GM12878 (cell line): ENCODE results near the gene IFT88. TPM values are rescaled to one million over a fixed set of nuclear protein-coding genes. Genes with fewer than 3 reads are reported as not detected.

Source experiments
- CBX5 ChIP-seq: sonication (generic); IDR thresholded peaks from 2 replicates; pipeline ENCODE4 v1.6.1; 2016; ENCODE audit warnings: low read depth, moderate library complexity, mild to moderate bottlenecking, inconsistent platforms
- GABPA ChIP-seq: IDR thresholded peaks from 2 replicates; pipeline ENCODE4 v1.6.1; 2014; ENCODE audit warnings: antibody characterized with exemption, low read depth, mild to moderate bottlenecking, inconsistent platforms
- MTA3 ChIP-seq: IDR thresholded peaks from 2 replicates; pipeline ENCODE4 v1.6.1; 2012; ENCODE audit warnings: low read length, inconsistent platforms, borderline replicate concordance
- PAX5 ChIP-seq: IDR thresholded peaks from 2 replicates; pipeline ENCODE4 v1.6.1; 2011; ENCODE audit warnings: low read depth, low read length, borderline replicate concordance
- PML ChIP-seq: IDR thresholded peaks from 2 replicates; pipeline ENCODE4 v1.6.1; 2012; ENCODE audit warnings: low read length, inconsistent platforms
- POLR2AphosphoS5 ChIP-seq: IDR thresholded peaks from 2 replicates; pipeline ENCODE4 v1.6.1; 2011; ENCODE audit warnings: mild to moderate bottlenecking, low read length, inconsistent platforms
- RUNX3 ChIP-seq: IDR thresholded peaks from 2 replicates; pipeline ENCODE4 v1.6.1; 2012; ENCODE audit warnings: low read length, inconsistent platforms
- SPI1 ChIP-seq: IDR thresholded peaks from 2 replicates; pipeline ENCODE4 v1.6.1; 2011; ENCODE audit warnings: low read depth, mild to moderate bottlenecking, low read length, moderate library complexity, borderline replicate concordance; ENCODE audit not compliant: insufficient read depth
- polyA plus RNA-seq, 11 experiments: library from polyadenylated mRNA; depleted of rRNA in 4 of 11; unstranded in 6 of 11; stranded (reverse) in 5 of 11; fragments of >200 nt; fragmentation: Nextera tagmentation in 4 of 11; fragmentation: Illumina TruSeq in 1 of 11; extraction: Ambion mirVana in 4 of 11; extraction: Trizol in 1 of 11; gene quantifications; 1 replicate in 1 of 11; 2 replicates in 10 of 11; pipeline versions ENCODE4 v1.2.1 to v1.2.3, GENCODE V29; 2011 to 2016; ENCODE audit warnings: inconsistent platforms in 2 of 11, missing spikeins in 2 of 11, low read depth in 1 of 11
- total RNA-seq, 4 experiments: library from RNA; depleted of rRNA in 3 of 4; stranded (reverse); fragments of >200 nt in 3 of 4; fragmentation: Illumina TruSeq in 1 of 4; extraction: Trizol in 1 of 4; gene quantifications; 2 replicates each; pipeline versions ENCODE4 v1.2.1 to v1.2.3, GENCODE V29; 2013 to 2021
- TF ChIP-seq, protein P1 (sequence below): IDR thresholded peaks from 2 replicates; pipeline ENCODE4 v1.6.1; 2012; ENCODE audit warnings: improper control_type of control experiment, low read depth, low read length; ENCODE audit not compliant: insufficient replicate concordance
- TF ChIP-seq, protein P2 (sequence below): fragments of 450-650 bp; IDR thresholded peaks from 2 replicates; pipeline ENCODE4 v1.6.1; 2017; ENCODE audit warnings: mild to moderate bottlenecking, moderate library complexity
- TF ChIP-seq, protein P3 (sequence below): fragments of 450-650 bp; formaldehyde crosslinking; IDR thresholded peaks from 2 replicates; pipeline ENCODE4 v1.4.0; 2022; ENCODE audit warnings: mild to moderate bottlenecking, moderate library complexity
- TF ChIP-seq, protein P4 (sequence below): fragments of 450-650 bp; IDR thresholded peaks from 2 replicates; pipeline ENCODE4 v1.6.1; 2017; ENCODE audit warnings: borderline replicate concordance
- TF ChIP-seq, protein P5 (sequence below): IDR thresholded peaks from 2 replicates; pipeline ENCODE4 v1.6.1; 2011; ENCODE audit warnings: mild to moderate bottlenecking, low read depth, low read length, moderate library complexity; ENCODE audit not compliant: insufficient replicate concordance

IFT88 gene
- total and polyA plus RNA-seq, 10 of the 15 experiments (the other 5 are each of a cell fraction or from before 2014, with no cell fraction given), result 2.9 to 5.6 (median 4.1) TPM

DNA sequence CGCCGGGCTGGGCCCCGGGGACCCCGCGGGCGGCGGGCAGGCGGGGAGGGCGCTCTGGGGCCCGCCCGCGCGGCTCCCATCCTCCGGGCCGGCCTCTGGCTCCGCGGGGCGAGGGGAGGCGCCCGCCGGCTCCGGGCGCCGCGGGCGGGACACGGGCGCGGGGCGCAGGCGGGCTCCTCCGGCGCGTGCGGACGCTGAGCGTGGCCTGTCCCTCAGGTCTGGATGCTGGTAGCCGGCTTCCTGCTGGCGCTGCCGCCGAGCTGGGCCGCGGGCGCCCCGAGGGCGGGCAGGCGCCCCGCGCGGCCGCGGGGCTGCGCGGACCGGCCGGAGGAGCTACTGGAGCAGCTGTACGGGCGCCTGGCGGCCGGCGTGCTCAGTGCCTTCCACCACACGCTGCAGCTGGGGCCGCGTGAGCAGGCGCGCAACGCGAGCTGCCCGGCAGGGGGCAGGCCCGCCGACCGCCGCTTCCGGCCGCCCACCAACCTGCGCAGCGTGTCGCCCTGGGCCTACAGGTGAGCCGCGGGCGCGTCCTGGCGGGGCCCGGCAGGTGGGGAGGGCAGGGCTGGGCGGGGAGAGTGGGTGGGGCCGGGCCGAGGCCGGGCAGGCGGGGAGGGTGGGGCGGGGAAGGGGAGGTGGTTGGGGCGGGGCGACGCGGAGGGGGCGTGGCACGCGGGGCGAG, 137.0 kb downstream of the IFT88 start (continued):
- TF ChIP-seq, protein P1, sequence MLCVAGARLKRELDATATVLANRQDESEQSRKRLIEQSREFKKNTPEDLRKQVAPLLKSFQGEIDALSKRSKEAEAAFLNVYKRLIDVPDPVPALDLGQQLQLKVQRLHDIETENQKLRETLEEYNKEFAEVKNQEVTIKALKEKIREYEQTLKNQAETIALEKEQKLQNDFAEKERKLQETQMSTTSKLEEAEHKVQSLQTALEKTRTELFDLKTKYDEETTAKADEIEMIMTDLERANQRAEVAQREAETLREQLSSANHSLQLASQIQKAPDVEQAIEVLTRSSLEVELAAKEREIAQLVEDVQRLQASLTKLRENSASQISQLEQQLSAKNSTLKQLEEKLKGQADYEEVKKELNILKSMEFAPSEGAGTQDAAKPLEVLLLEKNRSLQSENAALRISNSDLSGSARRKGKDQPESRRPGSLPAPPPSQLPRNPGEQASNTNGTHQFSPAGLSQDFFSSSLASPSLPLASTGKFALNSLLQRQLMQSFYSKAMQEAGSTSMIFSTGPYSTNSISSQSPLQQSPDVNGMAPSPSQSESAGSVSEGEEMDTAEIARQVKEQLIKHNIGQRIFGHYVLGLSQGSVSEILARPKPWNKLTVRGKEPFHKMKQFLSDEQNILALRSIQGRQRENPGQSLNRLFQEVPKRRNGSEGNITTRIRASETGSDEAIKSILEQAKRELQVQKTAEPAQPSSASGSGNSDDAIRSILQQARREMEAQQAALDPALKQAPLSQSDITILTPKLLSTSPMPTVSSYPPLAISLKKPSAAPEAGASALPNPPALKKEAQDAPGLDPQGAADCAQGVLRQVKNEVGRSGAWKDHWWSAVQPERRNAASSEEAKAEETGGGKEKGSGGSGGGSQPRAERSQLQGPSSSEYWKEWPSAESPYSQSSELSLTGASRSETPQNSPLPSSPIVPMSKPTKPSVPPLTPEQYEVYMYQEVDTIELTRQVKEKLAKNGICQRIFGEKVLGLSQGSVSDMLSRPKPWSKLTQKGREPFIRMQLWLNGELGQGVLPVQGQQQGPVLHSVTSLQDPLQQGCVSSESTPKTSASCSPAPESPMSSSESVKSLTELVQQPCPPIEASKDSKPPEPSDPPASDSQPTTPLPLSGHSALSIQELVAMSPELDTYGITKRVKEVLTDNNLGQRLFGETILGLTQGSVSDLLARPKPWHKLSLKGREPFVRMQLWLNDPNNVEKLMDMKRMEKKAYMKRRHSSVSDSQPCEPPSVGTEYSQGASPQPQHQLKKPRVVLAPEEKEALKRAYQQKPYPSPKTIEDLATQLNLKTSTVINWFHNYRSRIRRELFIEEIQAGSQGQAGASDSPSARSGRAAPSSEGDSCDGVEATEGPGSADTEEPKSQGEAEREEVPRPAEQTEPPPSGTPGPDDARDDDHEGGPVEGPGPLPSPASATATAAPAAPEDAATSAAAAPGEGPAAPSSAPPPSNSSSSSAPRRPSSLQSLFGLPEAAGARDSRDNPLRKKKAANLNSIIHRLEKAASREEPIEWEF, result no peak
- TF ChIP-seq, protein P2, sequence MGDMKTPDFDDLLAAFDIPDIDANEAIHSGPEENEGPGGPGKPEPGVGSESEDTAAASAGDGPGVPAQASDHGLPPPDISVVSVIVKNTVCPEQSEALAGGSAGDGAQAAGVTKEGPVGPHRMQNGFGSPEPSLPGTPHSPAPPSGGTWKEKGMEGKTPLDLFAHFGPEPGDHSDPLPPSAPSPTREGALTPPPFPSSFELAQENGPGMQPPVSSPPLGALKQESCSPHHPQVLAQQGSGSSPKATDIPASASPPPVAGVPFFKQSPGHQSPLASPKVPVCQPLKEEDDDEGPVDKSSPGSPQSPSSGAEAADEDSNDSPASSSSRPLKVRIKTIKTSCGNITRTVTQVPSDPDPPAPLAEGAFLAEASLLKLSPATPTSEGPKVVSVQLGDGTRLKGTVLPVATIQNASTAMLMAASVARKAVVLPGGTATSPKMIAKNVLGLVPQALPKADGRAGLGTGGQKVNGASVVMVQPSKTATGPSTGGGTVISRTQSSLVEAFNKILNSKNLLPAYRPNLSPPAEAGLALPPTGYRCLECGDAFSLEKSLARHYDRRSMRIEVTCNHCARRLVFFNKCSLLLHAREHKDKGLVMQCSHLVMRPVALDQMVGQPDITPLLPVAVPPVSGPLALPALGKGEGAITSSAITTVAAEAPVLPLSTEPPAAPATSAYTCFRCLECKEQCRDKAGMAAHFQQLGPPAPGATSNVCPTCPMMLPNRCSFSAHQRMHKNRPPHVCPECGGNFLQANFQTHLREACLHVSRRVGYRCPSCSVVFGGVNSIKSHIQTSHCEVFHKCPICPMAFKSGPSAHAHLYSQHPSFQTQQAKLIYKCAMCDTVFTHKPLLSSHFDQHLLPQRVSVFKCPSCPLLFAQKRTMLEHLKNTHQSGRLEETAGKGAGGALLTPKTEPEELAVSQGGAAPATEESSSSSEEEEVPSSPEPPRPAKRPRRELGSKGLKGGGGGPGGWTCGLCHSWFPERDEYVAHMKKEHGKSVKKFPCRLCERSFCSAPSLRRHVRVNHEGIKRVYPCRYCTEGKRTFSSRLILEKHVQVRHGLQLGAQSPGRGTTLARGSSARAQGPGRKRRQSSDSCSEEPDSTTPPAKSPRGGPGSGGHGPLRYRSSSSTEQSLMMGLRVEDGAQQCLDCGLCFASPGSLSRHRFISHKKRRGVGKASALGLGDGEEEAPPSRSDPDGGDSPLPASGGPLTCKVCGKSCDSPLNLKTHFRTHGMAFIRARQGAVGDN, result 0 out of 2 replicates have a peak, but pooled peaks have one; percentile 25
- TF ChIP-seq MTA3 (no peak), CBX5 (no peak), GABPA (no peak), PAX5 (no peak), SPI1 (no peak), PML (no peak), POLR2AphosphoS5 (no peak), RUNX3 (peak; percentile 58)
- TF ChIP-seq, protein P3, sequence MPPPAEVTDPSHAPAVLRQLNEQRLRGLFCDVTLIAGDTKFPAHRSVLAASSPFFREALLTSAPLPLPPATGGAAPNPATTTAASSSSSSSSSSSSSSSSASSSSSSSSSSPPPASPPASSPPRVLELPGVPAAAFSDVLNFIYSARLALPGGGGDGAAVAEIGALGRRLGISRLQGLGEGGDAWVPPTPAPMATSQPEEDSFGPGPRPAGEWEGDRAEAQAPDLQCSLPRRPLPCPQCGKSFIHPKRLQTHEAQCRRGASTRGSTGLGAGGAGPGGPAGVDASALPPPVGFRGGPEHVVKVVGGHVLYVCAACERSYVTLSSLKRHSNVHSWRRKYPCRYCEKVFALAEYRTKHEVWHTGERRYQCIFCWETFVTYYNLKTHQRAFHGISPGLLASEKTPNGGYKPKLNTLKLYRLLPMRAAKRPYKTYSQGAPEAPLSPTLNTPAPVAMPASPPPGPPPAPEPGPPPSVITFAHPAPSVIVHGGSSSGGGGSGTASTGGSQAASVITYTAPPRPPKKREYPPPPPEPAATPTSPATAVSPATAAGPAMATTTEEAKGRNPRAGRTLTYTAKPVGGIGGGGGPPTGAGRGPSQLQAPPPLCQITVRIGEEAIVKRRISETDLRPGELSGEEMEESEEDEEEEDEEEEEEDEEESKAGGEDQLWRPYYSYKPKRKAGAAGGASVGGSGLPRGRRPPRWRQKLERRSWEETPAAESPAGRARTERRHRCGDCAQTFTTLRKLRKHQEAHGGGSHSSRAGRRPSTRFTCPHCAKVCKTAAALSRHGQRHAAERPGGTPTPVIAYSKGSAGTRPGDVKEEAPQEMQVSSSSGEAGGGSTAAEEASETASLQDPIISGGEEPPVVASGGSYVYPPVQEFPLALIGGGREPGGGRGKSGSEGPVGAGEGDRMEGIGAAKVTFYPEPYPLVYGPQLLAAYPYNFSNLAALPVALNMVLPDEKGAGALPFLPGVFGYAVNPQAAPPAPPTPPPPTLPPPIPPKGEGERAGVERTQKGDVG (CRISPR knock-in tag), result no peak
- TF ChIP-seq, protein P4, sequence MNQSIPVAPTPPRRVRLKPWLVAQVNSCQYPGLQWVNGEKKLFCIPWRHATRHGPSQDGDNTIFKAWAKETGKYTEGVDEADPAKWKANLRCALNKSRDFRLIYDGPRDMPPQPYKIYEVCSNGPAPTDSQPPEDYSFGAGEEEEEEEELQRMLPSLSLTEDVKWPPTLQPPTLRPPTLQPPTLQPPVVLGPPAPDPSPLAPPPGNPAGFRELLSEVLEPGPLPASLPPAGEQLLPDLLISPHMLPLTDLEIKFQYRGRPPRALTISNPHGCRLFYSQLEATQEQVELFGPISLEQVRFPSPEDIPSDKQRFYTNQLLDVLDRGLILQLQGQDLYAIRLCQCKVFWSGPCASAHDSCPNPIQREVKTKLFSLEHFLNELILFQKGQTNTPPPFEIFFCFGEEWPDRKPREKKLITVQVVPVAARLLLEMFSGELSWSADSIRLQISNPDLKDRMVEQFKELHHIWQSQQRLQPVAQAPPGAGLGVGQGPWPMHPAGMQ, result no peak
- TF ChIP-seq, protein P5, sequence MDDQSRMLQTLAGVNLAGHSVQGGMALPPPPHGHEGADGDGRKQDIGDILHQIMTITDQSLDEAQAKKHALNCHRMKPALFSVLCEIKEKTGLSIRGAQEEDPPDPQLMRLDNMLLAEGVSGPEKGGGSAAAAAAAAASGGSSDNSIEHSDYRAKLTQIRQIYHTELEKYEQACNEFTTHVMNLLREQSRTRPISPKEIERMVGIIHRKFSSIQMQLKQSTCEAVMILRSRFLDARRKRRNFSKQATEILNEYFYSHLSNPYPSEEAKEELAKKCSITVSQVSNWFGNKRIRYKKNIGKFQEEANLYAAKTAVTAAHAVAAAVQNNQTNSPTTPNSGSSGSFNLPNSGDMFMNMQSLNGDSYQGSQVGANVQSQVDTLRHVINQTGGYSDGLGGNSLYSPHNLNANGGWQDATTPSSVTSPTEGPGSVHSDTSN, result no peak
